CD4-positive, alpha-beta T cell (primary cell): ENCODE data around the gene GCKR. TPM values are rescaled to one million over a fixed set of nuclear protein-coding genes. Genes with fewer than 3 reads are reported as not detected.

Source experiments
- ATAC-seq: fragments of 200-7000 bp; cut with Tn5 transposase; one replicate; pipeline ENCODE4 v1.10.0; 2022; ENCODE audit warnings: mild to moderate bottlenecking; ENCODE audit not compliant: poor library complexity
- CTCF ChIA-PET: fragments of 350-600 bp; sonication (Branson Sonifier 250); formaldehyde crosslinking; loops from one replicate; lab custom pipeline; 2021; ENCODE audit warnings: antibody characterized with exemption, inconsistent platforms; lab: Charles Lee
- POLR2A ChIA-PET: fragments of 350-600 bp; sonication (Branson Sonifier 250); formaldehyde crosslinking; loops from one replicate; lab custom pipeline; 2021; ENCODE audit warnings: antibody characterized with exemption, inconsistent platforms; lab: Charles Lee
- DNase-seq, 14 experiments: peaks; one replicate each; pipeline ENCODE4 v3.0.0-alpha.2; 2013 to 2020; ENCODE audit warnings: mixed read lengths in 2 of 14
- H3K27ac ChIP-seq, 2 donors: one replicate each; pipeline versions ENCODE4 v1.5.1 to v1.7.0; 2013; ENCODE audit warnings: low read length in 2 of 2, low read depth in 1 of 2, mild to moderate bottlenecking in 1 of 2
- H3K27me3 ChIP-seq, 2 experiments: 1 replicate in 1 of 2; 2 replicates in 1 of 2; pipeline versions ENCODE4 v1.6.1 to v1.7.0; 2013; ENCODE audit warnings: low read length in 2 of 2, control low read depth in 1 of 2, mild to moderate bottlenecking in 1 of 2, moderate library complexity in 1 of 2; ENCODE audit not compliant: insufficient read depth in 2 of 2, control insufficient read depth in 1 of 2
- H3K36me3 ChIP-seq: one replicate; pipeline ENCODE4 v1.6.1; 2013; ENCODE audit warnings: low read length, control low read depth; ENCODE audit not compliant: insufficient read depth
- H3K4me1 ChIP-seq: one replicate; pipeline ENCODE4 v1.6.1; 2013; ENCODE audit warnings: low read length, control low read depth; ENCODE audit not compliant: insufficient read depth
- H3K4me3 ChIP-seq: one replicate; pipeline ENCODE4 v1.5.1; 2013; ENCODE audit warnings: mild to moderate bottlenecking, low read length, moderate library complexity
- H3K9me3 ChIP-seq, 2 experiments: 1 replicate in 1 of 2; 2 replicates in 1 of 2; pipeline versions ENCODE4 v1.6.1 to v1.7.0; 2013; ENCODE audit warnings: low read length in 2 of 2, mild to moderate bottlenecking in 2 of 2, control low read depth in 1 of 2, moderate library complexity in 1 of 2; ENCODE audit not compliant: control insufficient read depth in 1 of 2, insufficient read depth in 1 of 2
- H3K27ac Mint-ChIP-seq: one replicate; pipeline ENCODE4 v1.8.0; 2020; ENCODE audit warnings: mixed read lengths
- H3K27me3 Mint-ChIP-seq: one replicate; pipeline ENCODE4 v1.8.0; 2021; ENCODE audit warnings: mixed read lengths
- H3K36me3 Mint-ChIP-seq: one replicate; pipeline ENCODE4 v1.8.0; 2021; ENCODE audit warnings: low read depth, mixed read lengths
- H3K4me1 Mint-ChIP-seq: one replicate; pipeline ENCODE4 v1.8.0; 2021; ENCODE audit warnings: low read depth, mixed read lengths
- H3K4me3 Mint-ChIP-seq: one replicate; pipeline ENCODE4 v1.8.0; 2020; ENCODE audit warnings: mild to moderate bottlenecking, mixed read lengths
- H3K9me3 Mint-ChIP-seq: one replicate; pipeline ENCODE4 v1.8.0; 2020; ENCODE audit warnings: mixed read lengths
- intact Hi-C, 2 experiments: fragments of 100-400 bp; cut with DNase I in 1 of 2; cut with micrococcal nuclease in 1 of 2; formaldehyde crosslinking; loops; one replicate each; pipeline versions ENCODE4 v1.15.1 to v1.9.0; 2023 to 2025; cut with DNase I, micrococcal nuclease
- total RNA-seq, 174 experiments: library from RNA in 2 of 174; stranded (reverse) in 2 of 174; gene quantifications; one replicate each; pipeline ENCODE4 v1.2.3 and lab custom pipeline; 2021 to 2026
- TF ChIP-seq, protein P1 (sequence below): fragments of 200-600 bp; IDR thresholded peaks from one replicate; pipeline ENCODE4 v1.8.0; 2022; ENCODE audit warnings: antibody characterized with exemption, mild to moderate bottlenecking

GCKR gene
- total RNA-seq, 2 experiments from 2014 or later: not detected

- DNase-seq (no peak), ATAC-seq (no peak)
- Histone ChIP-seq H3K27me3 (no peaks in the 10 kb centered on the region), H3K4me3 (no peak overlapping the region), H3K4me1 (no peaks in the 10 kb centered on the region), H3K36me3 (no peaks in the 10 kb centered on the region), H3K27ac (no peak overlapping the region), H3K9me3 (no peaks in the 10 kb centered on the region)
- Mint-ChIP-seq H3K27me3 (peaks cover 8% of the 10 kb centered on the region), H3K4me3 (no peak overlapping the region), H3K27ac (no peak overlapping the region), H3K36me3 (no peaks in the 10 kb centered on the region), H3K4me1 (no peaks in the 10 kb centered on the region), H3K9me3 (no peaks in the 10 kb centered on the region)
- ChIA-PET CTCF (no interaction called here), POLR2A (no interaction called here)
- TF ChIP-seq, protein P1, sequence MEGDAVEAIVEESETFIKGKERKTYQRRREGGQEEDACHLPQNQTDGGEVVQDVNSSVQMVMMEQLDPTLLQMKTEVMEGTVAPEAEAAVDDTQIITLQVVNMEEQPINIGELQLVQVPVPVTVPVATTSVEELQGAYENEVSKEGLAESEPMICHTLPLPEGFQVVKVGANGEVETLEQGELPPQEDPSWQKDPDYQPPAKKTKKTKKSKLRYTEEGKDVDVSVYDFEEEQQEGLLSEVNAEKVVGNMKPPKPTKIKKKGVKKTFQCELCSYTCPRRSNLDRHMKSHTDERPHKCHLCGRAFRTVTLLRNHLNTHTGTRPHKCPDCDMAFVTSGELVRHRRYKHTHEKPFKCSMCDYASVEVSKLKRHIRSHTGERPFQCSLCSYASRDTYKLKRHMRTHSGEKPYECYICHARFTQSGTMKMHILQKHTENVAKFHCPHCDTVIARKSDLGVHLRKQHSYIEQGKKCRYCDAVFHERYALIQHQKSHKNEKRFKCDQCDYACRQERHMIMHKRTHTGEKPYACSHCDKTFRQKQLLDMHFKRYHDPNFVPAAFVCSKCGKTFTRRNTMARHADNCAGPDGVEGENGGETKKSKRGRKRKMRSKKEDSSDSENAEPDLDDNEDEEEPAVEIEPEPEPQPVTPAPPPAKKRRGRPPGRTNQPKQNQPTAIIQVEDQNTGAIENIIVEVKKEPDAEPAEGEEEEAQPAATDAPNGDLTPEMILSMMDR: no peak
- intact Hi-C loops: no loop called here
Observed at GRCh38 chr2:27509326-27509725, 12.7 kb downstream of the GCKR start.

- Histone ChIP-seq H3K4me1 (no peaks in the 10 kb centered on the region), H3K9me3 (peaks cover 0 to 6% of the 10 kb centered on the region in 2 experiments), H3K36me3 (no peaks in the 10 kb centered on the region), H3K27me3 (peaks cover 0 to 7% of the 10 kb centered on the region in 2 experiments), H3K27ac (no peak overlapping the region), H3K4me3 (no peak overlapping the region)
- no peaks in the 10 kb centered on the region for H3K9me3 Mint-ChIP-seq
- intact Hi-C loops: no loop called here
- no peaks in the 10 kb centered on the region for H3K36me3 Mint-ChIP-seq
- TF ChIP-seq, protein P1: no peak
- H3K27me3 Mint-ChIP-seq: peaks cover 39% of the 10 kb centered on the region
- DNase-seq: no peak
- H3K4me1 Mint-ChIP-seq: no peaks in the 10 kb centered on the region
- H3K4me3 Mint-ChIP-seq: no peak overlapping the region
- POLR2A ChIA-PET: no interaction called here
- no peak overlapping the region for H3K27ac Mint-ChIP-seq
- ATAC-seq: no peak
- CTCF ChIA-PET: no interaction called here
Observed at GRCh38 chr2:27518113-27518781, 21.6 kb downstream of the GCKR start.

DNA sequence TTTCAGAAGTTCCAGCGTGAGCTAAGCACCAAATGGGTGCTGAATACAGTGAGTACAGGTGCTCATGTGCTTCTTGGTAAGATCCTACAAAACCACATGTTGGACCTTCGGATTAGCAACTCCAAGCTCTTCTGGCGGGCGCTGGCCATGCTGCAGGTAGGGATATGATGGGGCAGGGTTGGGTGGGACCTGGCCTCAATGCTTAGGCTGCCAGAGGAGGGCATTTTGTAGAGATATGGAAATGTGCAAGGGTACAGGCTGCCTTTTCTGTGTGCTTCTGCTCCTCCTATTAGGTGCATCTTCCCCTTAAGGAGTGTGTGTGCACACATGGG is 22.1 kb downstream of the GCKR start:
- H3K27ac ChIP-seq: no peak overlapping the region
- peaks cover 0 to 7% of the 10 kb centered on the region in 2 experiments for H3K27me3 ChIP-seq
- ChIA-PET POLR2A (no interaction called here), CTCF (no interaction called here)
- intact Hi-C loops: no loop called here
- ATAC-seq (no peak), DNase-seq (no peak)
- H3K4me3 Mint-ChIP-seq: no peak overlapping the region
- no peaks in the 10 kb centered on the region for H3K9me3 Mint-ChIP-seq
- no peaks in the 10 kb centered on the region for H3K4me1 Mint-ChIP-seq
- H3K36me3 Mint-ChIP-seq: no peaks in the 10 kb centered on the region
- H3K27ac Mint-ChIP-seq: no peak overlapping the region
- H3K36me3 ChIP-seq: no peaks in the 10 kb centered on the region
- H3K9me3 ChIP-seq: peaks cover 0 to 7% of the 10 kb centered on the region in 2 experiments
- TF ChIP-seq, protein P1: no peak
- peaks cover 39% of the 10 kb centered on the region for H3K27me3 Mint-ChIP-seq
- no peaks in the 10 kb centered on the region for H3K4me1 ChIP-seq
- no peak overlapping the region for H3K4me3 ChIP-seq
